Panc1 (cell line): Measurements from ENCODE around the gene MTSS2. TPM values are rescaled to one million over a fixed set of nuclear protein-coding genes. Genes with fewer than 3 reads are reported as not detected.

Experiments
- ATAC-seq: fragments of 200-7000 bp; cut with Tn5 transposase; 2 replicates; pipeline ENCODE4 v1.9.1; 2020; ENCODE audit warnings: mild to moderate bottlenecking, moderate library complexity
- BruUV-seq: library from RNA; stranded (reverse); fragments of 400-500 nt; replicated peaks from 2 replicates; lab custom pipeline; 2021; lab: Mats Ljungman, UMichigan
- CTCF ChIA-PET: fragments of 300-600 bp; sonication (Branson Sonifier 250); formaldehyde crosslinking; loops from one replicate; lab custom pipeline; 2022; ENCODE audit warnings: antibody characterized with exemption; lab: Charles Lee
- POLR2A ChIA-PET: fragments of 300-600 bp; sonication (Branson Sonifier 250); formaldehyde crosslinking; loops from one replicate; lab custom pipeline; 2022; ENCODE audit warnings: antibody characterized with exemption; lab: Charles Lee
- DNase-seq: peaks from one replicate; pipeline ENCODE4 v3.0.0-alpha.2; 2010; ENCODE audit warnings: low read depth, low spot score
- H3K27ac ChIP-seq: 2 replicates; pipeline ENCODE4 v1.5.1; 2011; ENCODE audit warnings: mild to moderate bottlenecking, low read length, inconsistent platforms
- H3K27me3 ChIP-seq: fragments of 200-500 bp; sonication (Bioruptor generic); 2 replicates; pipeline ENCODE4 v1.6.0; 2014; ENCODE audit warnings: low read length, inconsistent platforms; ENCODE audit not compliant: control insufficient read depth, insufficient read depth
- H3K36me3 ChIP-seq: fragments of 200-500 bp; sonication (Bioruptor generic); 2 replicates; pipeline ENCODE4 v1.5.1; 2014; ENCODE audit warnings: inconsistent platforms, mild to moderate bottlenecking, low read length, moderate library complexity; ENCODE audit not compliant: control insufficient read depth, insufficient read depth
- H3K4me1 ChIP-seq: 2 replicates; pipeline ENCODE4 v1.5.1; 2011; ENCODE audit warnings: inconsistent platforms, mild to moderate bottlenecking, low read length, moderate library complexity; ENCODE audit not compliant: control insufficient read depth, insufficient read depth
- H3K4me3 ChIP-seq, 2 experiments: 2 replicates each; pipeline ENCODE4 v1.5.1; 2011 to 2012; ENCODE audit warnings: low read depth in 2 of 2, low read length in 2 of 2, mild to moderate bottlenecking in 2 of 2, inconsistent platforms in 1 of 2, moderate library complexity in 1 of 2
- H3K9me3 ChIP-seq: fragments of 200-500 bp; sonication (Bioruptor generic); 2 replicates; pipeline ENCODE4 v1.5.1; 2014; ENCODE audit warnings: low read depth, mild to moderate bottlenecking, inconsistent platforms, low read length, moderate library complexity; ENCODE audit not compliant: control insufficient read depth, insufficient read depth
- POLR2AphosphoS5 ChIP-seq: IDR thresholded peaks from 2 replicates; pipeline ENCODE4 v1.6.1; 2012; ENCODE audit warnings: mild to moderate bottlenecking, low read depth, low read length, moderate library complexity
- SIN3A ChIP-seq: IDR thresholded peaks from 2 replicates; pipeline ENCODE4 v1.6.1; 2012; ENCODE audit warnings: low read depth, mild to moderate bottlenecking, low read length, moderate library complexity, borderline replicate concordance; ENCODE audit not compliant: insufficient read depth
- TCF7L2 ChIP-seq: IDR thresholded peaks from 2 replicates; pipeline ENCODE4 v1.6.1; 2011; ENCODE audit warnings: mild to moderate bottlenecking, low read depth, low read length, inconsistent platforms
- in situ Hi-C: cut with HindIII; loops from 2 replicates; pipeline ENCODE4 v1.10.0; 2016; ENCODE audit warnings: low sequenced_read_pairs, low pct_unique_long_range_greater_than_20kb
- intact Hi-C: fragments of 100-400 bp; cut with micrococcal nuclease; formaldehyde crosslinking; loops from one replicate; pipeline ENCODE4 v1.10.0; 2022; ENCODE audit not compliant: unreplicated experiment
- total RNA-seq: library from RNA; stranded (reverse); gene quantifications from one replicate; pipeline ENCODE4 v1.2.1, GENCODE V29; 2021; ENCODE audit not compliant: unreplicated experiment
- TF ChIP-seq, protein P1 (sequence below), 2 experiments: IDR thresholded peaks; 2 replicates each; pipeline ENCODE4 v1.6.1; 2011 to 2012; ENCODE audit warnings: low read depth in 2 of 2, control low read depth in 1 of 2, low read length in 1 of 2, mild to moderate bottlenecking in 1 of 2, moderate library complexity in 1 of 2; ENCODE audit not compliant: insufficient read depth in 1 of 2
- TF ChIP-seq, protein P2 (sequence below): fragments of 450-650 bp; IDR thresholded peaks from 2 replicates; pipeline ENCODE4 v1.5.1; 2017; ENCODE audit warnings: mild to moderate bottlenecking

The MTSS2 gene
- total RNA-seq, 1 experiment from 2014 or later = 55.7 TPM

- CTCF ChIA-PET = no interaction called here
- no TSS peak for BruUV-seq
- ATAC-seq = no peak
These were observed 20.6 kb downstream of the MTSS2 start for GRCh38 chr16:70665113-70665694.

GRCh38 chr16:70664325-70665112 is 21.3 kb downstream of the MTSS2 start:
- no peak for TF ChIP-seq TCF7L2
- TF ChIP-seq, protein P1, sequence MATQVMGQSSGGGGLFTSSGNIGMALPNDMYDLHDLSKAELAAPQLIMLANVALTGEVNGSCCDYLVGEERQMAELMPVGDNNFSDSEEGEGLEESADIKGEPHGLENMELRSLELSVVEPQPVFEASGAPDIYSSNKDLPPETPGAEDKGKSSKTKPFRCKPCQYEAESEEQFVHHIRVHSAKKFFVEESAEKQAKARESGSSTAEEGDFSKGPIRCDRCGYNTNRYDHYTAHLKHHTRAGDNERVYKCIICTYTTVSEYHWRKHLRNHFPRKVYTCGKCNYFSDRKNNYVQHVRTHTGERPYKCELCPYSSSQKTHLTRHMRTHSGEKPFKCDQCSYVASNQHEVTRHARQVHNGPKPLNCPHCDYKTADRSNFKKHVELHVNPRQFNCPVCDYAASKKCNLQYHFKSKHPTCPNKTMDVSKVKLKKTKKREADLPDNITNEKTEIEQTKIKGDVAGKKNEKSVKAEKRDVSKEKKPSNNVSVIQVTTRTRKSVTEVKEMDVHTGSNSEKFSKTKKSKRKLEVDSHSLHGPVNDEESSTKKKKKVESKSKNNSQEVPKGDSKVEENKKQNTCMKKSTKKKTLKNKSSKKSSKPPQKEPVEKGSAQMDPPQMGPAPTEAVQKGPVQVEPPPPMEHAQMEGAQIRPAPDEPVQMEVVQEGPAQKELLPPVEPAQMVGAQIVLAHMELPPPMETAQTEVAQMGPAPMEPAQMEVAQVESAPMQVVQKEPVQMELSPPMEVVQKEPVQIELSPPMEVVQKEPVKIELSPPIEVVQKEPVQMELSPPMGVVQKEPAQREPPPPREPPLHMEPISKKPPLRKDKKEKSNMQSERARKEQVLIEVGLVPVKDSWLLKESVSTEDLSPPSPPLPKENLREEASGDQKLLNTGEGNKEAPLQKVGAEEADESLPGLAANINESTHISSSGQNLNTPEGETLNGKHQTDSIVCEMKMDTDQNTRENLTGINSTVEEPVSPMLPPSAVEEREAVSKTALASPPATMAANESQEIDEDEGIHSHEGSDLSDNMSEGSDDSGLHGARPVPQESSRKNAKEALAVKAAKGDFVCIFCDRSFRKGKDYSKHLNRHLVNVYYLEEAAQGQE (IDR thresholded peaks at IDR 0.05; ENCODE audit: insufficient read depth in 1 of 2, low read depth in 2 of 2, low read length in 1 of 2) = peak; percentile 55; a peak in 3 of 4 replicates
- no peak for TF ChIP-seq SIN3A
- BruUV-seq = no TSS peak

More at GRCh38 chr16:70665113-70665694, 20.6 kb downstream of the MTSS2 start:
- DNase-seq = no peak
- in situ Hi-C loops (no loop called here), intact Hi-C loops (no loop called here)
- TF ChIP-seq, protein P1 (IDR thresholded peaks at IDR 0.05; ENCODE audit: insufficient read depth in 1 of 2, low read depth in 2 of 2, low read length in 1 of 2) = no peak
- TF ChIP-seq SIN3A (no peak), POLR2AphosphoS5 (no peak)
- TF ChIP-seq, protein P2, sequence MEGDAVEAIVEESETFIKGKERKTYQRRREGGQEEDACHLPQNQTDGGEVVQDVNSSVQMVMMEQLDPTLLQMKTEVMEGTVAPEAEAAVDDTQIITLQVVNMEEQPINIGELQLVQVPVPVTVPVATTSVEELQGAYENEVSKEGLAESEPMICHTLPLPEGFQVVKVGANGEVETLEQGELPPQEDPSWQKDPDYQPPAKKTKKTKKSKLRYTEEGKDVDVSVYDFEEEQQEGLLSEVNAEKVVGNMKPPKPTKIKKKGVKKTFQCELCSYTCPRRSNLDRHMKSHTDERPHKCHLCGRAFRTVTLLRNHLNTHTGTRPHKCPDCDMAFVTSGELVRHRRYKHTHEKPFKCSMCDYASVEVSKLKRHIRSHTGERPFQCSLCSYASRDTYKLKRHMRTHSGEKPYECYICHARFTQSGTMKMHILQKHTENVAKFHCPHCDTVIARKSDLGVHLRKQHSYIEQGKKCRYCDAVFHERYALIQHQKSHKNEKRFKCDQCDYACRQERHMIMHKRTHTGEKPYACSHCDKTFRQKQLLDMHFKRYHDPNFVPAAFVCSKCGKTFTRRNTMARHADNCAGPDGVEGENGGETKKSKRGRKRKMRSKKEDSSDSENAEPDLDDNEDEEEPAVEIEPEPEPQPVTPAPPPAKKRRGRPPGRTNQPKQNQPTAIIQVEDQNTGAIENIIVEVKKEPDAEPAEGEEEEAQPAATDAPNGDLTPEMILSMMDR = no peak
- no peaks in the 10 kb centered on the region for H3K4me1 ChIP-seq
- no peak overlapping the region for H3K27ac ChIP-seq
- no peaks in the 10 kb centered on the region for H3K27me3 ChIP-seq
- POLR2A ChIA-PET = no interaction called here
- H3K36me3 ChIP-seq = no peaks in the 10 kb centered on the region; the same call in 1 of the 2 replicates
- H3K4me3 ChIP-seq = no peak overlapping the region
- no peaks in the 10 kb centered on the region for H3K9me3 ChIP-seq

More at GRCh38 chr16:70664325-70665112, 21.3 kb downstream of the MTSS2 start:
- in situ Hi-C loops (no loop called here), intact Hi-C loops (no loop called here)
- CTCF ChIA-PET = no interaction called here
- DNase-seq (no peak), ATAC-seq (no peak)
- no peak overlapping the region for H3K27ac ChIP-seq
- no peaks in the 10 kb centered on the region for H3K9me3 ChIP-seq
- H3K36me3 ChIP-seq = no peaks in the 10 kb centered on the region; the same call in 1 of the 2 replicates
- no peaks in the 10 kb centered on the region for H3K27me3 ChIP-seq
- POLR2A ChIA-PET = no interaction called here
- no peaks in the 10 kb centered on the region for H3K4me1 ChIP-seq
- no peak overlapping the region for H3K4me3 ChIP-seq
